ENCODE measurements around the gene NAXE.

- TF ChIP-seq CTCF (IDR thresholded peaks at IDR 0.05) (no peak), POLR2A (IDR thresholded peaks at IDR 0.05) (no peak)
Observed at GRCh38 chr1:156626079-156626438, 34.5 kb downstream of the NAXE start.

Data from lower leg skin (tissue), 3 donors.